ENCODE measurements around the gene OR8B2. TPM values are rescaled to one million over a fixed set of nuclear protein-coding genes. Genes with fewer than 3 reads are reported as not detected.

The OR8B2 gene
- total RNA-seq, 1 donor from 2014 or later = not detected

DNA sequence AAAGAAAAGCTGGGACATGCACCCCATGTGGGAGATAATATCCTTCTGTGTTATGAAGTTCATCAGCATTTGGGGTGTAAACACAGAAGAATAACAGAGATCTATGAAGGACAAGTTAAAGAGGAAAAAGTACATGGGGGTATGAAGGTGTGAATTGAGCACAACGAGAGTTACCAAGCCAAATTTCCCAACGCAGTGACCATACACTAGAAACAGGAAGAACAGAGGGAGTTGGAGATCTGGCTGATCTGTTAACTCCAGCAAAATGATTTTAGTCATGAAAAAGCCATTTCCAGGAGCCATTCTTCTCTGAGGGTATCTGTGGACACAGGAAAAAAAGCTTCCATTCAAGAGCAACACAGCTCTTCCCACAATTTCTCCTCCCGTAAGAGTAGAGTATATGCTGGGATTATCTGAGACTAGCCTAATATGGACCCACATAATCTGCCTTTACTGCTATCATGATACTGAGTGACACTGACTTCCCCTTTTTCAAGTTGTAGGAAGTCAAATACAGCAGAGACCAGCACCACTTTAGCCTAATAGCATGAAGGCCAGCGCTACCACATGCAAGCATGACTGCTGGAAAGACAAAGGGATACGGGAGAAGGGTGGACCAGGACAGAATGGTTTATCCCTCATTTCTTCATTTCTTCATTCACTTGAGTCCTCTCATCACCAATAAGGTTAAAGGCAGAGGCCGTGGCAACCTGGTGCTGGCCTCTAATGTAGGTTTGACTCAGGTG is 44.7 kb downstream of the OR8B2 start:
- DNase-seq (ENCODE audit: low spot score) = no peak
- intact Hi-C loops (cut with DNase I) = no loop called here

Other genes starting within 250 kb of the OR8B2 start
- gene OR10D3, start 201.2 kb downstream of the OR8B2 start, total RNA-seq = not detected
- not detected for gene OR8G1, start 143.4 kb downstream of the OR8B2 start, total RNA-seq
- gene OR8G5, start 128.1 kb downstream of the OR8B2 start, total RNA-seq = not detected
- gene OR8D1, start 70.5 kb downstream of the OR8B2 start, total RNA-seq = not detected
- not detected for gene OR8D2, start 64.3 kb downstream of the OR8B2 start, total RNA-seq
- not detected for gene OR8B3, start 14.5 kb upstream of the OR8B2 start, total RNA-seq
- not detected for gene OR8B4, start 40.4 kb upstream of the OR8B2 start, total RNA-seq
- not detected for gene OR8B8, start 61.2 kb upstream of the OR8B2 start, total RNA-seq
- not detected for gene OR8B12, start 159.2 kb upstream of the OR8B2 start, total RNA-seq
- gene OR8A1, start 185.5 kb upstream of the OR8B2 start, total RNA-seq = not detected
- gene PANX3, start 226.9 kb upstream of the OR8B2 start, total RNA-seq = not detected
- 21.3 TPM for gene TBRG1, start 238.4 kb upstream of the OR8B2 start, total RNA-seq